ENCODE results near the gene TNNT2. TPM values are rescaled to one million over a fixed set of nuclear protein-coding genes. Genes with fewer than 3 reads are reported as not detected.
A peak's percentile ranks its signal among the peaks of the same experiment; 100 is the strongest.

Gene TNNT2
- total and polyA plus RNA-seq, 8 donors: 0.06 to 7.0 (median 0.99) TPM

DNA sequence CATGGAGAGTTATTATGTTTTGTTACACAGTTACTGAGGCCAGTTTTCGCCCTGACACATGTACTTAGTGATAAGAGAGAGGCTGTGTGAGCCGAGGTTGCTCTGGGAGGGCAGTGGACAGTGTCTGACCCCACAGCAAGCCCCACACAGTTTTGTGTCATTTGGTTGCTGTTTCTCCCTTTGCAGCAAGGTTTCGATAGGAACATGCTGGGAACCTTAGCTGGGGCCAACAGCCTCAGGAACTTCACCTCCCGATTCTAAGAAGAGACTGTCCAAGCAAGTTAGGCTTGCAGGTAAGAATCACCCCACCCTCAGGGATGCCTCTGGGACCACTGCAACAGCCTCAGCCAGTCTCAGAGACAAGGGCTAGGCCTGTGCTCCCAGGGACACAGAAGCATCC is 48.9 kb downstream of the TNNT2 start:
- WGBS, 2 donors: 66% methylated on average over 4 of the region's 4 CpGs
- DNase-seq (peak in 1 of 6 donors; percentile 14), FAIRE-seq (no peak), ATAC-seq (no peak)
- Histone ChIP-seq H3K27me3 (no peaks in the 10 kb centered on the region), H3K4me3 (no peak overlapping the region), H3K36me3 (no peaks in the 10 kb centered on the region), H3K4me1 (no peaks in the 10 kb centered on the region), H3K27ac (no peak overlapping the region), H3K9me3 (no peaks in the 10 kb centered on the region)
- intact Hi-C loops (cut with DNase I): no loop called here
- no peak for TF ChIP-seq CTCF (IDR thresholded peaks at IDR 0.05)

DNA sequence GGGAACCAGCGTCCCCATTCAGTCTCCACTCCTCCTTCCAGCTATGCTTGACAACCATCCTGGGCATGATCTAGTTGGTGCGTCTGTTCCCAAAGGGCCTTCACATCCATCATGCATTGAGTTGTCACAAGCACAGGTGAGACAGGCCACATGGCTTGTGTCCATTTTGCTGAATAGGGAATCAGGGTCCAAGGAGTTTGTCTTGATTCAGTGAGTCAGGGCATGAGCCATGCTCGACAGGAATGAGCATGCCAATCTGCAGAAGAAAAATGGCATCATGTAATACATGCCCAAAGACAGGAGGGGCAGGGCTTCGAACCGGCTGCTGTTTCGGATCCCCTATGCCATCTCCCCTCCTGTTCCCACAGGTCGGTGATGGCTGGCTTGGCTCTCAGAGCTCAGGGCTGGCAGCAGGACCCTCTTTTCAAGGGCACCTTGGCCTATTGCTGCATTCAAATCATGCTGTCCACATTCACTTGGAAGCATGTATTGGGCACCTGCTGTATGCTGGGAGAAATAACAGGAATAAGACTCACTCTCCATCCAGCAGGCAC is 49.7 kb downstream of the TNNT2 start:
- Histone ChIP-seq H3K36me3 (no peaks in the 10 kb centered on the region), H3K9me3 (no peaks in the 10 kb centered on the region), H3K4me3 (no peak overlapping the region), H3K27me3 (no peaks in the 10 kb centered on the region), H3K4me1 (no peaks in the 10 kb centered on the region), H3K27ac (no peak overlapping the region)
- 87 to 90% methylated on average over 7 of the region's 7 CpGs for WGBS, 2 donors
- DNase-seq (peak in 1 of 6 donors; percentile 36), FAIRE-seq (no peak), ATAC-seq (no peak)
- TF ChIP-seq CTCF (IDR thresholded peaks at IDR 0.05): no peak
- intact Hi-C loops (cut with DNase I): no loop called here

GRCh38 chr1:201326710-201327109 is 50.8 kb downstream of the TNNT2 start:
- ATAC-seq (no peak), DNase-seq (peak in 1 of 6 donors; percentile 37)

GRCh38 chr1:201325678-201326060 is 51.8 kb downstream of the TNNT2 start:
- 81 to 88% methylated on average over 8 of the region's 8 CpGs for WGBS, 2 donors
- Histone ChIP-seq H3K4me1 (no peaks in the 10 kb centered on the region), H3K36me3 (no peaks in the 10 kb centered on the region), H3K4me3 (no peak overlapping the region), H3K9me3 (no peaks in the 10 kb centered on the region), H3K27ac (no peak overlapping the region), H3K27me3 (no peaks in the 10 kb centered on the region)
- TF ChIP-seq CTCF (IDR thresholded peaks at IDR 0.05): no peak
- no peak for FAIRE-seq
- ATAC-seq: no peak
- DNase-seq: peak in 1 of 6 donors; percentile 5
- intact Hi-C loops (cut with DNase I): no loop called here

More at GRCh38 chr1:201326710-201327109, 50.8 kb downstream of the TNNT2 start:
- no peaks in the 10 kb centered on the region for H3K27me3 ChIP-seq
- H3K27ac ChIP-seq: no peak overlapping the region
- intact Hi-C loops (cut with DNase I): no loop called here
- no peak for TF ChIP-seq CTCF (IDR thresholded peaks at IDR 0.05)
- no peaks in the 10 kb centered on the region for H3K36me3 ChIP-seq
- no peak for FAIRE-seq
- H3K4me3 ChIP-seq: no peak overlapping the region
- WGBS, 2 donors: 65 to 79% methylated on average over 4 of the region's 4 CpGs
- no peaks in the 10 kb centered on the region for H3K4me1 ChIP-seq
- no peaks in the 10 kb centered on the region for H3K9me3 ChIP-seq

- WGBS, 2 donors: 67% methylated on average over 15 to 16 of the region's 16 CpGs
- Histone ChIP-seq H3K36me3 (no peaks in the 10 kb centered on the region), H3K4me1 (no peaks in the 10 kb centered on the region), H3K9me3 (no peaks in the 10 kb centered on the region), H3K4me3 (no peak overlapping the region), H3K27me3 (no peaks in the 10 kb centered on the region), H3K27ac (no peak overlapping the region)
- intact Hi-C loops (cut with DNase I): no loop called here
- DNase-seq (peak in 1 of 6 donors; percentile 41), ATAC-seq (no peak), FAIRE-seq (no peak)
- no peak for TF ChIP-seq CTCF (IDR thresholded peaks at IDR 0.05)
Observed at GRCh38 chr1:201324821-201325677, 52.4 kb downstream of the TNNT2 start.
